Ectodermal cell (in vitro differentiated cells): Measurements from ENCODE around the gene CCDC97.
A peak's percentile ranks its signal among the peaks of the same experiment; 100 is the strongest.
"Not testable (repeated sequence)": the region's sequence is repeated elsewhere in the genome, so short reads cannot be mapped to it uniquely, and the experiment has no call there.

Experiments
- H3K27ac ChIP-seq: 2 replicates; pipeline ENCODE4 v1.7.0; 2013; ENCODE audit warnings: mild to moderate bottlenecking, low read depth, low read length; ENCODE audit not compliant: insufficient read depth, poor library complexity, severe bottlenecking
- H3K27me3 ChIP-seq: 2 replicates; pipeline ENCODE4 v1.7.0; 2013; ENCODE audit warnings: mild to moderate bottlenecking, low read length; ENCODE audit not compliant: insufficient read depth, control insufficient read depth, poor library complexity, severe bottlenecking
- H3K36me3 ChIP-seq: one replicate; pipeline ENCODE4 v1.7.0; 2013; ENCODE audit warnings: low read length; ENCODE audit not compliant: control insufficient read depth, insufficient read depth
- H3K4me1 ChIP-seq: one replicate; pipeline ENCODE4 v1.7.0; 2013; ENCODE audit warnings: low read length; ENCODE audit not compliant: control insufficient read depth, insufficient read depth
- H3K4me3 ChIP-seq: 2 replicates; pipeline ENCODE4 v1.7.0; 2013; ENCODE audit warnings: low read depth, low read length, control low read depth; ENCODE audit not compliant: insufficient read depth
- H3K9me3 ChIP-seq: 2 replicates; pipeline ENCODE4 v1.7.0; 2013; ENCODE audit warnings: mild to moderate bottlenecking, low read length, moderate library complexity; ENCODE audit not compliant: control insufficient read depth
- WGBS, 2 experiments: methylation state at CpG; one replicate each; pipeline ENCODE4 v1.1.7; 2013; ENCODE audit warnings: missing lambda C conversion rate in 2 of 2; 5-methylcytosine and 5-hydroxymethylcytosine counted together

The CCDC97 gene

DNA sequence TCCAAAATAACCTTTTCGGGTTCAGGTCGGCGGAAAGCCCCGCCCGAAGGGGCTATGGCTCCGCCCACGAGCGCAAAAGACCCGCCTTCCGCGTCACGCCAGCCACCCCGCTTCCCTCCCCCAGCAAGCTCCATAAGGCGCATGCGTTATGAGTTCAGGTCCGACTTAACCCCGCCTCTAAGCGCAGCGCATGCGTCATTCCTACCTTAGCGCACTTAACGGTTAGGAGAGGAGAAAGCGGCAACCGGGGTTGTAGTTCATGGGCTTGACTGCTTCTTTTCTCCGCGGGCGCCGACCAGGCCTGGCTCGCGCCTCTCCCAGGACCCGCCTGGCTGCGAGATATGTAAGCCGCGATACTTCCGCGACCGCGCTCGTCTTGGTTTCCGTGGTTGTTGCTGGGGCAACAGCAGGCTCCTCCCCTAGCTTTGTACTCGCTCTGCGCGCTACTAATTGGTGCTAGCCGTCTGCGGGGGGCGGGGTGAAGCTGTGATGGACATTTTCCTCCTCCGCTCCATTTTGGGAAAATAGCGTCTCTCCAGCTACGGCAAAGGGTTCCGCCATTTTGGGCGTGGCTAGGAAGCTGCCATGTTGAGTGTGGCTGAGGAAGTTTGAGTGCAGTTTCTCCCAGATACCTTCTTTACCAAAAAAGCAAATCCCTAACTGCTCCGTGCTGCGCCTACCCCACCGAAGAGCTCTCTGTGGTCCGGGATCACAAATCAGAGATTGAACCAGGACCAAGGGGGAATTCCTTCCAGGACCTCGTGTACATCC is 54.0 kb downstream of the CCDC97 start, which contains the start of gene B9D2:
TSS of gene B9D2 (minus strand) at position 397 of the 771 bp plus-strand sequence. CDS start 630 bp downstream, outside the sequence.
- peak within 1 kb of the TSS; percentile 99 for H3K27ac ChIP-seq
- WGBS, 2 experiments: 0 to 1% methylated on average over 55 of the region's 56 CpGs
- peaks cover 6% of the 10 kb centered on the region for H3K4me1 ChIP-seq
- no peaks in the 10 kb centered on the region for H3K36me3 ChIP-seq
- peak within 1 kb of the TSS; percentile 95 for H3K4me3 ChIP-seq
- no peaks in the 10 kb centered on the region for H3K9me3 ChIP-seq
- H3K27me3 ChIP-seq: no peaks in the 10 kb centered on the region

- Histone ChIP-seq H3K4me3 (peak overlapping the region; percentile 95), H3K36me3 (no peaks in the 10 kb centered on the region), H3K27me3 (no peaks in the 10 kb centered on the region), H3K27ac (peak overlapping the region; percentile 99), H3K9me3 (no peaks in the 10 kb centered on the region), H3K4me1 (peaks cover 6% of the 10 kb centered on the region)
- 84 to 85% methylated on average over 12 to 13 of the region's 14 CpGs for WGBS, 2 experiments
Observed at GRCh38 chr19:41364524-41365391, 54.8 kb downstream of the CCDC97 start.

DNA sequence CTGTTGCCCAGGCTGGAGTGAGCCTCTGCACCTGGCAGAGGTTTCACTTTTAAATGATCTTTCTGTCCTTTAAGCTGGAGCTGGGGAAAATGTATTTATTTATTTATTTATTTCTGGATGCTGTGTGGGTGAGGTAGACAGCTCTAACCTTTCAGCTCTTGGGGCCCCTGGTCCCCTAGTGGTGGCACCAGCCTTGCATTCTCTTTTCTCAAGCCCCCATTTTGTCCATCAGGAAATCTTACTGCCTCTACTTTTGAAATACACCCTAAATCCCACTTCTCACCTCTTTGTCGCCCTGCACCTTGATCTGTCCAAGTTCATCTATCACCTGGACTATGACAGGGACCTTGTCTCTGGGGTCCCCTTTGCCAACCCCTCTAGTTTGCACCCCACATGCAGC is 56.1 kb downstream of the CCDC97 start:
- Histone ChIP-seq H3K27me3 (no peaks in the 10 kb centered on the region), H3K27ac (no peak overlapping the region), H3K36me3 (no peaks in the 10 kb centered on the region), H3K9me3 (no peaks in the 10 kb centered on the region), H3K4me3 (no peak overlapping the region), H3K4me1 (peaks cover 6% of the 10 kb centered on the region)
- 93 to 94% methylated on average over 1 of the region's 1 CpG for WGBS, 2 experiments

DNA sequence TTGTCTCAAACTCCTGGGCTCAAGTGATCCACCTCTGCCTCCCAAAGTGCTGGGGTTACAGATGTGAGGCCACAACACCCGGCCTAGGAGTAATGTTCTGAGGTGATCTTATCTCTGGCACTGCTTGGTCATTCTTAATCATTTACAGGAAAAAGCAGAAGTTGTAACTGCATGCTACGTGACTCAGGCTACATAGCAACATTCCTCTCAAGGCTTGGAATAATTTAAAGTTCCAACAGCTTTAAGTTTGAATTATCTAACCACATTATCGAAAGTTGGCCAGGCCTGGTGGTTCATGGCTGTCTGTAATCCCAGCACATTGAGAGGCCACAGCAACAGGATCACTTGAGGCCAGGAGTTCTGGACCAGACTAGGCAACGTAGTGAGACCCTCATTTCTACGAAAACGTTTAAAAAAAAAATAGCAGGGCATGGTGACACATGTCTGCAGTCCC is 57.9 kb downstream of the CCDC97 start:
- Histone ChIP-seq H3K36me3 (no peaks in the 10 kb centered on the region), H3K27me3 (no peaks in the 10 kb centered on the region), H3K4me1 (peaks cover 6% of the 10 kb centered on the region), H3K27ac (no peak overlapping the region), H3K4me3 (no peak overlapping the region), H3K9me3 (no peaks in the 10 kb centered on the region)
- 93% methylated on average over 6 of the region's 6 CpGs for WGBS, 2 experiments

- Histone ChIP-seq H3K4me3 (no peak overlapping the region), H3K9me3 (no peaks in the 10 kb centered on the region), H3K27me3 (no peaks in the 10 kb centered on the region), H3K4me1 (no peaks in the 10 kb centered on the region), H3K36me3 (no peaks in the 10 kb centered on the region), H3K27ac (no peak overlapping the region)
- WGBS, 2 experiments: 94 to 96% methylated on average over 1 of the region's 2 CpGs
Observed at GRCh38 chr19:41369769-41370168, 59.8 kb downstream of the CCDC97 start.

DNA sequence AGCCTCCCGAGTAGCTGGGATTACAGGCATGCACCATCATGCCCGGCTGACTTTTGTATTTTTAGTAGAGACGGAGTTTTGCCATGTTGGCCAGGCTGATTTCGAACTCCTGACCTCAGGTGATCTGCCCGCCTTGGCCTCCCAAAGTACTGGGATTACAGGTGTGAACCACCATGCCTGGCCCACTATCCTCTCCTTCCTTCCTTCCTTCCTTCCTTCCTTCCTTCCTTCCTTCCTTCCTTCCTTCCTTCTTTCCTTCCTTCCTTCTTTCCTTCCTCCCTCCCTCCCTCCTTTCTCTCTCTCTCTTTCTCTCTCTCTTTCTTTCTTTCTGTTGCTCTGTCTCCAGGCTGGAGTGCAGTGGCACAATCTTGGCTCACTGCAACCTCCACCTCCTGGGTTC is 61.1 kb downstream of the CCDC97 start:
- not testable (repeated sequence) for H3K4me3 ChIP-seq, H3K9me3 ChIP-seq
- WGBS, 2 experiments: 92 to 96% methylated on average over 5 of the region's 5 CpGs

DNA sequence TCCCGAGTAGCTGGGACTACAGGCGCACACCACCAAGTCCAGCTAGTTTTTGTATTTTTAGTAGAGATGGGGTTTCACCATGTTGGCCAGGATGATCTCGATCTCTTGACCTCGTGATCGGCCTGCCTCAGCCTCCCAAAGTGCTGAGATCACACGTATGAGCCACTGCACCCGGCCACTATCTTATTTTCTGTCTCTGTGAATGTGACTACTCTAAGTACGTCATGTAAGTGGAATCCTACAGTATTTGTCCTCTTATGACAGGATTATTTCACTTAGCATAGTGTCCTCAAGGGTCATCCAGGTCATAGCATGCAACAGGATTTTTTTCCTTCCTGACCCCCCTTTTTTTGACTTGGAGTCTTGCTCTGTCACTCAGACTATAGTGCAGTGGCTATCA is 61.6 kb downstream of the CCDC97 start:
- no peaks in the 10 kb centered on the region for H3K27me3 ChIP-seq

More for the DNA sequence above, 61.1 kb downstream of the CCDC97 start:
- not testable (repeated sequence) for H3K36me3 ChIP-seq, H3K27me3 ChIP-seq, H3K27ac ChIP-seq, H3K4me1 ChIP-seq

DNA sequence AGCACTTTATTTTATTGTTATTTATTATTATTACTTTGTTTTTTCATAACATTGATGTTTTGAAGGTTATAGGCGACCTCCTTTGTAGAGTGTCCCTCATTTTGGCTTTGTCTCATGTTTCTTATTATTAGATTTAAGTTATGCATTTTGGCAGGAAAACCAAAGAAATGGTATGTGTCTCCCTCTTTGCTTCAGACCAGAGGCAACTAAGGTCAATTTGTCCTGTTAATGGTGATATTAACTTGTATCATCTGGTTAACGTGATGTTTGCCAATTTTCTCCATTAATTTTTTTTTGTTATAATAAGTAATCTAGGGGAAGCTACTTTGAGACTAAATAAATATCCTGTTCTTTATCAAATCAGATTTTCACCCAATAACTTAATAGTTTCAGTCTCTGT is 62.5 kb downstream of the CCDC97 start:
- no peaks in the 10 kb centered on the region for H3K9me3 ChIP-seq
- no peaks in the 10 kb centered on the region for H3K27me3 ChIP-seq
- no peak overlapping the region for H3K27ac ChIP-seq
- H3K36me3 ChIP-seq: no peaks in the 10 kb centered on the region
- H3K4me1 ChIP-seq: peaks cover 4% of the 10 kb centered on the region
- no peak overlapping the region for H3K4me3 ChIP-seq
- 93 to 100% methylated on average over 1 to 2 of the region's 2 CpGs for WGBS, 2 experiments

More for the DNA sequence above, 61.6 kb downstream of the CCDC97 start:
- H3K27ac ChIP-seq: no peak overlapping the region
- no peak overlapping the region for H3K4me3 ChIP-seq
- H3K4me1 ChIP-seq: peaks cover 4% of the 10 kb centered on the region
- H3K36me3 ChIP-seq: no peaks in the 10 kb centered on the region
- no peaks in the 10 kb centered on the region for H3K9me3 ChIP-seq
- 94% methylated on average over 8 of the region's 8 CpGs for WGBS, 2 experiments

- H3K4me1 ChIP-seq: peaks cover 4% of the 10 kb centered on the region
- no peak overlapping the region for H3K4me3 ChIP-seq
- no peak overlapping the region for H3K27ac ChIP-seq
- WGBS, 2 experiments: 88 to 93% methylated on average over 10 to 11 of the region's 12 CpGs
- no peaks in the 10 kb centered on the region for H3K9me3 ChIP-seq
- no peaks in the 10 kb centered on the region for H3K36me3 ChIP-seq
- H3K27me3 ChIP-seq: no peaks in the 10 kb centered on the region
Observed at GRCh38 chr19:41373993-41374392, 64.0 kb downstream of the CCDC97 start.
